Forelimb muscle (tissue), 1 donor: ENCODE measurements around the gene METTL8. TPM values are rescaled to one million over a fixed set of nuclear protein-coding genes. Genes with fewer than 3 reads are reported as not detected.
"Not testable (repeated sequence)": the region's sequence is repeated elsewhere in the genome, so short reads cannot be mapped to it uniquely, and the experiment has no call there.

Source experiments
- DNase-seq: peaks from one replicate; pipeline ENCODE4 v3.0.0-alpha.2; 2013; ENCODE audit warnings: low read depth
- polyA plus RNA-seq: library from polyadenylated mRNA; unstranded; fragments of 120-200 nt; gene quantifications from one replicate; pipeline ENCODE4 v1.2.1, GENCODE V29; 2013; ENCODE audit not compliant: insufficient read length

METTL8 gene
- polyA plus RNA-seq, 1 donor = 11.1 TPM

DNA sequence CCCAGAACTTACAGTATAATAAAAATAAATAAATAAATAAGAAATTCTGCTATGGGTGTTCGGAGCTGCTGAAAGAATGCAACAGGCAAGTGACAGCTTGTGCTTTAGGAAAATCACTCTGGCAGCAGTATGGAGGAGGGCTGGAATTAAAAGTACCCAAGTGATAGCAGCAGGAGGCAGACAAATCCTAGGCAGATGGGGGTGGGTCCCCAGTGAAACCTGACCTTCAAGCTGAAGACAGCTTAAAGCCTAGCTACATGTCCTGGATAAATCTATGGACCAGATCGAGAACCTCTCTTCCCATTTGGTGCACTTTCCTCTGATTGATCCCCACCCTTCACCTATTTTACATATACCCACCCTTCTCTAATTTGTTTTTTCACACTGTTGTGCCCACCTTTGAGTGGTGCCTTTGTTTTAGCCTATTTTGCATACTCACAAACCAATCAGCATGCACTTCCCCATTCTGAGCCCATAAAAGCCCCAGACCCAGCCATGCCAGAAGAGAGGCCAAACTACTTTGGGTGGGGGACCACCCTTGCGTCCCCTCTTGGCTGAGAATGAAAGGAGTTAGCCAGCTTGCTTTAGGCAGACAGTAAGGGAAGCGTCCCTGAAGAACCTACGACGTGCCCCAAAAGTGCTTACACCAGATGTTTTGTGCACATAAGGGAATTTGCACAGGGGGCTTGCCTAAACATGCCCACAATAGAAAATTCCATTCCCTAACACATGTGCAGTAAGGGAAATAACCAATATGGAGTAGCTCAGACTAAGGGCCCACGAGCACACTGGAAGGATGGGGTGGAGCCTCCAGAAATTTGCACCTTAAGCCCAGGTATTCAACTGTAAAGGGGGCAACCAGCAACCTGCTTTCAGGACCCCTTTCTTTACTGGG, 3.0 kb downstream of the METTL8 start:
- DNase-seq = no peak

DNA sequence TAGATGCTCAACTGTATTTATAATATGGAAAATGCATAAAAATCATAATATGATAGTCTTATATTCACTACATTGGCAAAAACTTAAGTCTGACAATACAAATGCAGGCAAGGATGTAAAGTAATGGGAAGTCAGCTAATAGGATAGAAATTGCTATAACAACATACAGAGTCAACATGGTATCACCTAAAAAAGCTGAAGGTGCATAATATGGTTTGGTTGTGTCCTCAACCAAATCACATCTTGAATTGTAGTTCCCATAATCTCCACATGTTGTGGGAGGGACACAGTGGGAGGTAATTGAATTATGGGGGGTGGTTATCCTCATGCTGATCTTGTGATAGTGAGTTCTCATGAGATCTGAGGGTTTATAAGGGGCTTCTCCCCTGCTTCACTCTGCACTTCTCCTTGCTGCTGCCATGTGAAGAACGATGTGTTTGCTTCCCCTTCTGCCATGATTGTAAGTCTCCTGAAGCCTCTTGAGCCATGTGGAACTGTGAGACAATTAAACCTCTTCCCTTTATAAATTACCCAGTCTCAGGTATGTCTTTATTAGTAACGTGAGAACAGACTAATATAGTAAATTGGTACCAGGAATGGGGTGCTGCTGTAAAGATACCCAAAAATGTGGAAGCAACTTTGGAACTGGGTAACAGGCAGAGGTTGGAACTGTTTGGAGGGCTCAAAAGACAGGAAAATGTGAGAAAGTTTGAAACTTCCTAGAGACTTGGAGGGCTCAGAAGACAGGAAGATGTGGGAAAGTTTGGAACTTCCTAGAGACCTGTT, 10.9 kb downstream of the METTL8 start:
- not testable (repeated sequence) for DNase-seq

DNA sequence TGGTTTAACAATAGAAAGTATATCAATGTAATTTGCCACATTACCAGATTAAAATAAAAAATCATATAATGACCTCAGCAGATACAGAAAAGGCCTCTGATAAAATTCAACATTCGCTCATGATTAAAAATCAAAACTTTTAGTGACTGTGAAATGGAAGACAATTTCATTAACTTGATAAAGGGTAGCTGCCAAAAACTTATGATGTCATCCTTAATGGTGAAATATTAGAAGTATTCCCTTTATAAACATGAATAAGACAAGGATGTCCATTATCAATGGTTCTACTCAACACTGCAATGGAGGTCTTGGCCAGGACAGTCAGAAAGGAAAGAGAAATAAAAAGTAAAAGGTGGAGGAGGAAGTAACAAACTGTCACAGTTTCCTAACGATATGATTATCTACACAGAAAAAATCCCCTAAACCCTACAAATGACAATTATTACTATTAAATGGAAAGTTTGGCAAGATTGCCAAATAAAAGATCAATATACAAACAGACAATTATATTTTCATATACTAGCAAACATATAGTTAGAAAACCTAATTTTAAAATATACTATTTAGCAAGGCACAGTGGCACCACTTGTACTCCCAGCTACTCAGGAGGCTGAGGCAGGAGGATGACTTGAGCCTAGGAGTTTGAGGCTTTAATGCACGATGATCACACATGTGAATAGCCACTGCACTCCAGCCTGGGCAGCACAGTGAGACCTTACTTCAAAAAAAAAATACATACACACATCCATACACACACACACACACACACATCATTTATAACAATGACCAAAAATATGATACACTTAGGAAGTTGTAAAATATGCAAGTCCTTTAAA, 12.8 kb downstream of the METTL8 start:
- no peak for DNase-seq

DNA sequence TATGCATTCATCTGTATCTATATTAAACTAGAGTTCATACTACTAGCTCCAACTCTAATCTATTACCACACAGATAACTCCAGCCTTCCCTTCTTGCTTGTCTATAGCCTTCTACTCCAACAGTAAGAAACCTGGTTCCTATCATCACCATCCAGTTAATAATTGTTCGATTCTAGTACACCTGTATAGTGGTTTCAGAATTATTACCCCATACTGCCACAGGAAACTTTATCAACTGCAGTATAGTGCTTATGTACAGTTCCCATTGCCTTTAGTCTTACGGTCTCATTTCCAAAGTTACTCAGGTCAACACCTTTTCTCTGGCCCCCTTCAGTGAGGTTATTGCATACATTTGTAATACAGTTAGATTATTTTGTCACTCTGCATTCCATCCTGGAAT, 14.5 kb downstream of the METTL8 start:
- no peak for DNase-seq

DNA sequence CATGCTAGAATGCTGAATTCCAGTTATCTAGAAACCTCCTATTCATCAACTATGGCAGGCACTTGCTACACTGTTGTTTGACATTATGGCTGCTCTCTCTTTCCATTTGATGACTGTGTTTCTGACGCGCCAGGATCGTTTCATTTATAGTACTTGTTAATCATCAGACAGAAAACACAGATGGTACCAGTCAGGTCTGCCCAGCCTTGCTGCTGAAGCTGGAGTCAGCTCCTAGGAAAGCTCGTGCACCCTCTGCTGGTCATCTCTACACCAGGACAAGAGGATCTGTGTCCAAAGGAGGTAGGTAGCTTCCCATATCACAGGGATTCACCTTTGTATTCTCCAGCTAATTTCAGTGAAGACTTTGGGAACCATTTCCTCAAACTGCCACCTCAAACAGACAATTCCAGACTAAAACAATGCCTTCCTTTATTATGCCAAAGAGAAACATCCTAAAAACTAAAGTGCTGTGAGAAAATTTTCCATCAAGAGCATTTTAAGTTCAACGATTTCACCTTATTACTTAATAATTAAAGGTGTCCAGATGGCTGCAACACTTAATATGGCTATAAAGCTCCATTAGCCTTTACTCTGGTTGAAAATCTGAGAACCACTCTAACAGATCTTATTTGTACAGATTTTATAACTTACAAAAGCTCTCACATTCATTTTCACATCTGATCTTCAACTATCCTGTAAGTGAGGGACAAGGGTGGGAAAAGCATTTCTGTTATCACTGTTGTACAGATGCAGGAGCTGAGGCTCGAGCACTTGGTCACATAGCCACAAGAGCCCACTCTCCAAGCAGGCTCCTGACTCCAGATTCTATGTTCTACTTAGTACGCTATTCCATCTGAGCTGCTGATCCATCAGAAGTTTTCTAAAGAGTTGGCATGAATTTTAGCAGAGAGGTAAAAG, 17.5 kb downstream of the METTL8 start:
- peak; percentile 75 for DNase-seq

DNA sequence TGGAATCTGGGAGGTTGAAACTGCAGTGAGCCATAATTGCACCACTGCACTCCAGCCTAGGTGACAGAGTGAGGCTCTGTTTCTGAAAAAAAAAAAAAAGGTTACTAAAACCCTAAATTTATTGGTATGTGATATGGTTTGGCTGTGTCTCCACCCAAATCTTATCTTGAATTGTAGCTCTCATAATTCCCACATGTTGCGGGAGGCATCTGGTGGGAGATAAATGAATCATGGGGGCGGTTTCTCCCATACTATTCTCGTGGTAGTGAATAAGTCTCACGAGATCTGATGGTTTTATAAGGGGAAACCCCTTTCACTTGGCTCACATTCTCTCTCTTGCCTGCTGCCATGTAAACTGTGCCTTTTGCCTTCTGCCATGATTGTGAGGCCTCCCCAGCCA, 19.1 kb downstream of the METTL8 start:
- DNase-seq = not testable (repeated sequence)

DNA sequence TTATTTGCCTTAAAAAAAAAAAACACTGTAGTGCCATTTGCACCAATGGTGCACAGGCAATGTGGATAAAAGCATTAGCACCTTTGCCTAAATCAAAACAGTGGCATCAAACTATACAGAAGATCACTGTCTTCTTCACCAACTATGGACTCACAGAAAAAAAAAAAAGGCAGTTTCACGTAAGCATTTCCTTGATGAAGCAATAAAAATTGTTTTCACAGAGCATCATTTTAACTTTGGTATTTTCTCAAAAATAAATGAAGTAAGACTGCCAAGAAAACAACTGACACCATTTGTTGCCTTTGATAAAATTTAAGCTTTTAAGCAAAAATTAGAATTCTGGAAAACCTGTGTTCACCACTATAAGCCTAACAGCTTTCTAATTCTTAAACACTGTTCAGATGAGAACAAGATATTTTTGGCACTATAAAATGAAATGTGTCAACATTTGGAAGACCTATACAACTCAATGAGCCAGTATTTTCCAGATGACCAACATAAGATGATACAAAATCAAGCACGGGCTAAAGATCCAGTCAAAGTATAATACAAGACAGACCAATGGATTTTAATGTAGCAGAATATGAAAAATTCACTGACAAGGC, 21.1 kb downstream of the METTL8 start:
- DNase-seq = peak; percentile 53

DNA sequence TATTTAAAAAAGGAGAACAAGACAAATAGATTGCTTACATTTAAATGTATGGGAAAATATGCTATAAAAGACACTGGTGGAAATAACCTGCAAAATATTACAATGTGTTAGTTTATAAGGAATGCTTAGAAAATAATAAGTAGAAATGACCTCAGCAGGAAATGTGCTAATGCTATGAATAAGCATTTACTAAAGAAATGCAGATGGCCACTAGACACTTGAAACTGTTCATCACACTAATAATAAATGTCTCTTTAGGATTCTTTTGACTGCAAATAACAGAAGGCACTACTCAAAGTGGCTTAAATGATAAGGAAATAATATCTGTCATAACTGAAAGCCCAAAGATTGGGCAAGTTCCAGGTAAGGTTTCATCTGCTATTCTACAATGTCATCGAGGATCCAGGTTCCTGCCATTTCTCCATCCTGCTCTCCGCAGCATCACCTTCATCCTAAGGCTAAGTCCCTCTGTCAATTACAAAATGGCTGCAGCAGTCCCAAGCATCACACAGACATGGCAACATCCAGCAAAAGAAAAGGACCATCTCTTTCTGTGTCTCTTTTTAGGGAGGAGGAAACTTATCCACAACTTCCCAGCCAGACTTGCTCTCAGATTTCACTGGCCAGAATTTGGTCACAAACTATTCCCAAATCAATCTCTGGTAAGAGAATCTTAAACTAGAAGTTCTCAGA, 21.9 kb downstream of the METTL8 start:
- DNase-seq = no peak

DNA sequence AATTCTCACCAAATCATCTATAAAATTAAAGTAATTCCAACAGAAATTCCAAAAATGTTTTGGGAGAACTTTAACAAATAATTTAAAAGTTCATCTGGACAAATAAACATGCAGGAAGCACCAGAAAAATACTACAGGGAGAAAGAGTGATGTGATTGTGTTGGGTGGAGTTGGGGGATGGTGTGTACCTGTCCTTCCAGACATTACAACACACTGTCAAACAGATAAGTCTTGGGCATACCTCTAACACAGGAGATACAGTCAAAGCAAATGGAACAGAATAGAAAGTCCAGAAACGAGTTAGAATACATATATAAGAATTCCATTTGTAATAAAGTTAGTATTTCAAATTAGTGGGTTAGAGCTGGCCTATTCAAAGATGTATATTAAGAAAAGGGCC, 22.6 kb downstream of the METTL8 start:
- DNase-seq = no peak

DNA sequence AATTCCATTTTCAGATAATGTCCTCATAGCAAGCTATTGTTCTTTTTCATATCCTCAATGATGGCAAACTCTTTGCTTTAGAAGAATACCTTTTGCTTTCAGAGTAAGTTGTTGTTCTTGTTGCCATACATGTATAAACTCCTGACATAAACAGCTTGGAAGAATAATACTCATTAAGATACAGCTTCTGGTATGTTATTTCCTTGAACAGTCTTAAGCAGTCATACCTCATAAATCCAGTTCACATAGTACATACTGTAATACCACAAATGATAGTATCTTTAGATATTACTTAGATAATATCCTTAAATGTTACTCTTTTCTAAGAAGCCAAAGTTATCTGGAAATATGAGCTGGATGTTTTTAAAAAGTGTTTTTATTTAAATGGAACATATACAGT, 23.2 kb downstream of the METTL8 start:
- no peak for DNase-seq

DNA sequence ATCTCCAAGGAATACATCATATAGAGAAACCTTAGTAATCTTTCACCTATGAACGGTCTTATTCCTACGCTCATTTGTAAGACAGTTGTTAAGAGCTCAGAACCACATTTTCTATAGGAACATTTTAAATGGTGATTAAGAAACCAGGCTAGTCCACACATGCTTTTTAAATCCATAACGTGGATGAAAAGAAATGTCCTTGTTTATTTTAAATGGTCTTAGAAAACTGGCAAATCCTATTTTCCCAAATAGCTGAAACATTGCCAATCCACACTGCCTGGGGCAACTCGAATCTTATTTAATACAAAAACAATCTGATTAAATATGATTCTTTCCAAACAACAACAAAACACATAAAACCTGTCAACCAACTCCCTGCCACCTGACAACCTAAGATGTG, 23.7 kb downstream of the METTL8 start:
- DNase-seq = no peak

DNA sequence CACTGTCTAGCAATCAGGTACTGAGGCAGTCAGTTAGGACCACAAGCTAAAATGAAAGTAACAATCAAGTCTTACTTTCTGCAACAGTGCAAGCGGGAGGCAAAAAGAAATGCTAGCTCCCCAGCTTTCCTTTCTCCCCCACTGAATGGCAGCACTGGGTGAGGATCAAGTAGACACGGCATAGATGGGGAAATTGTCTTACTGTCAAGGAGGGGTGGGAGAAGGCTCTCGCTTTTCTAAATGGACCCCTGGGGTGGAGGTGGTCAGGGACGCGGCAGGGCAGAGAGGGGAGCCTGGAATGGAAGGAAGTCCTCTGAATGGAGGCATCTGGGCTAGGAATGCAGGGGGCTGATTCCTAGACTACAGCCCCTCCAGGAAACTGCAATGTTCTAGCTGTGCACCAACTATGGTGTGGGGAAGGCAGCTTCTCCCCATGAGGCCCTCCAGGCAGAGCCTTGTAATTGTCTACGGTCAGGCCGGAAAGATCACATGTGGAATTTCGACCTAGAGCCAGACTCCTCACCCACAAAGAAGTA, 24.3 kb downstream of the METTL8 start:
- no peak for DNase-seq

DNA sequence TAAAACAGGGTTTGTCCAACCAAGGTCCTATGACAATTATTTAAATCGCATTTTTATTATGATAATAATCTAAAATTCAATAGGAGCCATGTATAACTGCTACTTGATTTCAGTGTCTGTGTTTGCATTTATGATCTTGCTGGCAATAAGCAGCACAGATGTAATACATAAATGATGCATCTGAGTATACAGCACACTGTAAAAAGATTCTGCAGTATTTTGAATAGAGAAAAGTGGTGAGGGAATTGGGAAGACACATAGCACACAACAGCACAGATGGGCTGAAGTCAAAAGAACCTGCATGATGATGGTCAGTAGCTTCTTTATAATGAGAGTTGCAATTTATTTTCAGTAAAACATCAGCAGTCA, 26.1 kb downstream of the METTL8 start:
- no peak for DNase-seq

DNA sequence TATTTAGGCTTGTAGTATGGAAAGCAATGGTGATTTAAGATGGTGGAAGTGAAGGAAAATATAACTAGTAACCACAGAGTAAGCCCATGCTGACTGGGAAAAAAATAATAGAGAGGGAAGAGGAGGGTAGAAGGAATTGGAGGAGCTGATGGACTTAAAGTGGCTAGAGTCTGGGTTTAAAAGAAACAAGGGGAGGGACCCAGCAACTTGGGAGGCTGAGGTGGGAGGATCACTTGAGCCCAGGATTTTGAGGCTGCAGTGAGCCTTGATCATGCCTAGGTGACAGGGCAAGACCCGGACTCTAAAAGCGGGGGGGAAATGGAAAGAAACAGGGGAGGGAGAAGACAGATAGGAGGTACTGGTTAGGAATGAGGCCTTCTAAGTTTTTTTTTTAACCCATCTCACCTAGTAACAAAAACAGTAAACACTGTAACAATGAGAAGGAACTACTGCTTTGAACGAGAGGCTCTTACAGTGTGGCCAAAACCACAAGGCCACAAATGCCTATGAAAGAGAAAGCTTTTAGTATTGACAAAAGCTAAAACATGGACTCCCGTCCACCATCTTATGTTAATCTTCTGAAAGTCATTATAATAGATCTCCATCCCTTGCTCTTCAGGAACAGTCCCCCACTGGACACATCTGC, 26.6 kb downstream of the METTL8 start:
- no peak for DNase-seq

DNA sequence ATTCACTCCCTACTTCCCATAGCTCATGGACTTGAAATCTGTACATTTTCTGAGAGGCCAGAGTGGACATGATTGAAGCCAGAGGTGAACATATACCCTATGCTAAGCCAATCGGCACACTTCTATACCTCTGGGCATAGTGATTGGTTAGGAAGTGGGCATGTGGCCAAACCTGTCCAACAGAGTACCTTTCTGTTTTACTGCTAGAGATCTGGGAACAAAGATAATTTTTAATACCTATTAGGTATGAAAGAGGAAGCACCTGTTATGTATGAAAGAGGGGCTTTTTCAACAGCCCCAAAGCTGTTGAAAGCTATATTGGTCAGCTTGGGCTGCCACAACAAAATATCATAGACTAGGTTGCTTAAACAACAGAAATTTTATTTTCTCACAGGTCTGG, 27.7 kb downstream of the METTL8 start:
- no peak for DNase-seq

DNA sequence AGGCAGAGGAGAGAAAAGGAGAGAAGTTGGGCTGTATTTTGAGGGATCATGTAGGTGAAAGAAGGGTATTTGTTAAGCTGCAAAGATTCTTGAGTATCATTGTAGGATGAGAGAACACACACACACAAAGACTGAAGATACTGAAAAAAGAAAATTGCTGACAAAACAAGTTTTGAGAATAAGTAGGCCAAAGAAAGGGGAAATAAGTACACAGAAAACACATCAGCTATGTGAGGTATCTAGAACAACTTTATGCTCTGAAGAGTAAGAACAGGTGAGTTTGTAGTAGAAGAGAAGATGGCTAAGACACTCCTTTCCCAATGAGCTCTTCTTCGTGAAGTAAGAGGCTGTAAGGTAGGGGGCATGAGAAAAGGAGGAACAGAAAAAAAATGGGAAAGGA, 28.2 kb downstream of the METTL8 start:
- DNase-seq = no peak

DNA sequence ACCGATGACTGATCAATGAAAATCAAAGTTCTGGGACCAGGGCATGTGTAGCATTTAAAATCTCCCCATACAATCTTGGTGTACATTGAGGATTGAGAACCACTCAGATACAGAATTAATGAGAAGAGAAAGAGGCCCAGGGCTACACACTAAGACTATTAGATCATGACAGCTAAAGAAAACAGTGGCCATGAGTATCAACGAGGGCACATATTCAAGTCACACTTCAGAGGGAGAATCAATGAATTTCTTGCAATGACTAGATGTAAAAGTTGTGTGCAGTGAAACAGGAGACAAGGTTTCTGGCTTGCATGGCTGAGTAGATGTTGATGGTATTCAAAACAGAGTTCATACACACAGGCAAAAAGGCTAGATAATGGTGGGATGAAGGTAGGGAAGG, 29.1 kb downstream of the METTL8 start:
- no peak for DNase-seq

DNA sequence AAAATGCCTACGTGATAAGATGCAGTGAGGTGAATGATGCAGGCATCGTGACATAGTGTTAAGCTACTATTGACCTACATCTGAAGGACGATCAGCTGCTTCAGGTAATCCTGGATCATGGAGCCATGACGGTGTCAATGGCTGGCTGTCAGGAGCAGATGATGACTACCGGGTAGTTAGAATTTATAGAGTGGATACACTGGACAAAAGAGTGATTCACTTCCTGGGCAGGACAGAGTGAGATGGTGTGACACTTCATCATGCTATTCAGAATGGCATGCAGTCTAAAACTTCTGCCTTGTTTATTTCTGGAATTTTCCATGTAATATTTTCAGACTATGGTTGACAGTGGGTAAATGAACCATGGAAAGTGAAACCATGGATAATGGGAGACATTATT, 29.5 kb downstream of the METTL8 start:
- DNase-seq = no peak

DNA sequence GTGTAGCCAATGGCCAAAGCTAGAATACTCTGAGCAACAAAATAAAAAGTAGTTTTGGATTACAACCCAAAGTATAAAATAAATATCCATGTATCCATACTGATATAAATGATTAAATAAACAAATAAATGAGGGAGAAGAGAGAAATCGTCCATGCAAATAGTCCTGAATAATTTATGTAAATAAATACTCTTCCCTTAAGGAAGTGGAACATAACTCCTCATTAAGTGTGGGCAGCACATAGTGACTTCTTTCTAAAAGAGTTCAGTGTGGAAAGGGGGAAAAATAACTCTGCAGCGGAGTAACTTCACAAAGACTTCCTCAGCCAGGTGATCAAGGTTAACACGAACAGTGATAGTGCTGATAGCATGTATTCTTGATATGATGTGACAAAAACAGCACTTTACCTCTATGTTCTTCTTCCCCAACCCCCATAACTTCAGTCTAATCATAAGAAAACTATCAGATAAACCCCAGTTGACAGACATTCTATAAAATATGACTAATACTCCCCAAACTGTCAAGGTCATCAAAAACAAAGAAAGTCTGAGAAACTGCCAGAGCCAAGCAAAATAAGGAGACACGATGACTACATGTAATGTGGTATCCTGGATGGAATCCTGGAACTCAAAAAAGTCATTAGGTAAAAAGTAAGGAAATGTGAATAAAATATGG, 30.7 kb downstream of the METTL8 start:
- DNase-seq = no peak
